HG03342 (cell line): ENCODE data around the gene TYSND1.
"Not testable (repeated sequence)": the region's sequence is repeated elsewhere in the genome, so short reads cannot be mapped to it uniquely, and the experiment has no call there.

Source experiments
- ATAC-seq: cut with Tn5 transposase; IDR thresholded peaks from one replicate; pipeline ENCODE4 v1.9.1; 2021; ENCODE audit warnings: mild to moderate bottlenecking, moderate library complexity; ENCODE audit not compliant: unreplicated experiment

The TYSND1 gene

DNA sequence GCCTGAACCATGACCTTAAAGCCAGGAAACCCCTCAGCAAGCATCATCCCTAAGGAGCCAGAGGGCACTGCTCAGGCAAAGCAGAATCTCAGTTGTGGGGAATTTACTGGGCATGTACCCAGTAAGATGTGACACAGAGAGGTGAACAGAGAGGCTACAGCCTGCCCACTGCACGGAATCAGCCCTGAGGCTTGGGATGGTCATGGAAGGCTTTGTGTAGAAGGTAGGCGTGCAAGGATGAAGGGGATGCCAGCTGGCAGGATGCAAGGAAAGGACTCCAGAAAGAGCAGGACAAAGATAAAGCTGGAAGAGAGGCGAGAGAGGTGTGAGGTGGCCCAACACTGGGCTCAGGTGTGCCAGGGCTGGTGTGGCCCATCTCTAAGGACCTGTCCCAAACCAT is 11.5 kb downstream of the TYSND1 start:
- ATAC-seq, result no peak

DNA sequence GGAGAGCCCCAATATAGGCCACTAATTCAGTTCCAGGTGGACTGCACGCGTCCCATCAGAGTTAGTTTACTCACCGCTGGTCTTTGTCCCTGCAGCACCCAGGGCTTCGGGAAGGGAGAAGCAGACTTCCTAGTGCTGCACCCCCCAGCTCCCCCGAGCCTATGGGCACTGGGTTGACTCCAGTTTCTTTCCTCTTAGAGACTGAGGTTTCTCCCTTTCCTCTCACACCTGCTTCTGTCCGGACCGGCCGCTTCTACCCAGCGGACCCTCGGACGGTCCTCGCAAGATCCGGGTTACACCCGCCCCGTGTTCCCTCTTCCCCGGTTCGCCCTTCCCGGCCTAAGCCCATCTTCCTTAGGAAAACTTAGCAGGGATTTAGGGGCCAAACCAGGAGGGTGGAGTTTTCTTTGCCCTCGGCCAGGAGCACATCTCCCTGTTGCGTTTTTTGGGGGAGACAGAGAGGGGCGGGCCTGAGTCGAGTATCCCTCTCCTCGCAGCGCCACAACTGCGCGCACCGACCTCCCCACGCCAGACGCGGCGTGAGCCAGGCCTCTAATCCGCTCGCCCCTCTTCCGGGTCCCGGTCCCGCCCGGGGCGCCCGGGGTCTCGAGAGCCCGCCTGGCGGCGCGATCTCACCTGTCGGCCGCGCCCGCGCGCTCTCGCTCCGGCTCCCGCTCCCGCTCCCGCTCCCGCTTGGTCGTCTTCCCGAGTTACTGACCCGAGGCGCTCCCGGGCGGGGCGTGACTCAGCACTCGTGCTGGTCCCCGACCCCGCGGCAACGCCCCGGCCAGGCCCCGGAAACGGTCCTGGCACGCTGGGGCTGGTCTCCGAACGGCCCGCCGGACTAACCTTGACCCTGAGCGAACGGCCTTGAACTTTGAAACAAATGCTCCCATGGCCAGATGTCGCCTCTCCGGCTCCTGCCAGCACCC is 14.1 kb downstream of the TYSND1 start, which contains the start of gene AIFM2:
TSS of gene AIFM2 (minus strand) at position 728 of the 932 bp plus-strand sequence. CDS start 8,741 bp downstream, outside the sequence.
- ATAC-seq, result peak; percentile 79

DNA sequence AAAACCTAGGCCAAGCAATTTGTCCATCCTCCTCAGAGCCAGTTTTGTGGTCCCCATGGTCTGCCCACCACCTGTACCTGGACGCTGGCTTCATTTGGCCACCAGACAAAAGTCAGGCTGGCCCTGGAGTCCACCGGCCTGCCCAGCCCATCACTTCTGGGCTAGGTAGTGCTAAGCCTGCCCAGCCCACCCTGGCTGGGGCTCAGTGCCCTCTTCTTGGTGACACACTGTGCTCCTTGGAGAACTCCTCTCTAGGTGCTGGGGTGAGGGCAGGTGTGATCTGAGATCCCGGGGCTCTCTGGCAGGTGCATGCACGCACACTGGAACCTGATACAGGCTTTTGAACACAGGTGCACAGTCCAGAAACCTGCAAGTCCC is 15.0 kb downstream of the TYSND1 start:
- no peak for ATAC-seq

DNA sequence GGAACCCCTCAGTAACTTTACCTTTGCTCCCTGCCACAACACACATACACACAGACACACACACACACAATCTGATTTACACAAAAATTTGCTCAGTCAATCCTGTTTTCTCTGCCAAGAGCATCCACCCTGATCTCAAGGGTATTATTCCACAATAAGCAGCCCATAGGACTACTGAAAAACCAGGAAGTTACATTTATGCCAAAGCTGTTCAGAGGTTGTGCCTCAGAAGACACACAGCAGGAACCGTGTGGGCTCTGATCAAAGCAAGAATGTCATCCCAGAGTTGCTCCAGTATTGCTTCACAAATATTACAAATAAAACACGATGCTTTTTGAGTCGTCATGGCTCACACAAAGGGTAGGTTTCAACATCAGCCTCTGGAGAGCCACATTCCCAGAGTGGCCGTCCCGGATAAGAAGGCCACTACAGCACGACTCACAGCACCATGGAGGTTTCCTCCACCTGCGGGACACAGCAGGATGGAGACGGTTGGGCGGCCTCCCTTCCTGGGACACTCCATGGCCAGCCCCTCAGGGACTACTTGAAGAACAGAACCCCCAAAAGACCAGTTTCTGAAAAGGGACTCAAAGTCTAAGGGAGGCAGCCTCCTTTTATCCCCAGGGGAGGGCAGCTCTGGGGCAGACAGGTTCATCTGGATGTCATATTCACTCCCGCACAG is 15.5 kb downstream of the TYSND1 start:
- no peak for ATAC-seq

DNA sequence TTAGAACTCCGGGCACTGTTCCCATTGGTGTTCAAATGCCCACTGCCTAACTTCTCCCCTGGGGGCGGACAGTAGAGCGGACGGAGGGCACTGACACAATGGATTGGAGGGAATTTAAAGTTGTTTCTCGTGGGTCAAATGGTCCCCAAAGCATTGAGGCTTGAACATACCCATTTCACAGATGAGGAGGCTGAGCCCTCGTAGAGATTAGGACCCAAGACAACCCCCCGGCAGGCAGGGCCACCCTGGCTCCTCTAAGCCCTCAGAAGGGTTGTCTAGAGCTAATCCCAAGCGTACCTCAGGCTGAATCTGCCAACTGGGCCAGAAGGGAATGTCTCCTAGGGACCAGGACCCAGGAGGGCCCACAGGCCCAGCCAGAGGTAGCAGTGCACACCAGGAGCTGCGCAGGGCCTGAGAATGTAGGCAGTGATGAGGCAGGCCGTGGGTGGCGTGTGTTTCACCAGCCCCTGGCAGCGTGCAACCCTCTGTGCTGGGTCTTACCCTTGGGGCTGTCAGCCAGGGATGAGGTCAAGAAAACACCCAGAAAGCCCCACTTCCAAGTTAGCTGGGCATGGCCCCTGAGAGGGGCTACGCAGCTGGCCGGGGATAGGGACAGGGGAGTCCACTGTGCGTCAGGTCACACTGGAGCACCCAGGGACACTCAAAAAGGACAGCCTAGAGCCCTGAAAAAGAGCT is 19.7 kb downstream of the TYSND1 start:
- ATAC-seq, result no peak

DNA sequence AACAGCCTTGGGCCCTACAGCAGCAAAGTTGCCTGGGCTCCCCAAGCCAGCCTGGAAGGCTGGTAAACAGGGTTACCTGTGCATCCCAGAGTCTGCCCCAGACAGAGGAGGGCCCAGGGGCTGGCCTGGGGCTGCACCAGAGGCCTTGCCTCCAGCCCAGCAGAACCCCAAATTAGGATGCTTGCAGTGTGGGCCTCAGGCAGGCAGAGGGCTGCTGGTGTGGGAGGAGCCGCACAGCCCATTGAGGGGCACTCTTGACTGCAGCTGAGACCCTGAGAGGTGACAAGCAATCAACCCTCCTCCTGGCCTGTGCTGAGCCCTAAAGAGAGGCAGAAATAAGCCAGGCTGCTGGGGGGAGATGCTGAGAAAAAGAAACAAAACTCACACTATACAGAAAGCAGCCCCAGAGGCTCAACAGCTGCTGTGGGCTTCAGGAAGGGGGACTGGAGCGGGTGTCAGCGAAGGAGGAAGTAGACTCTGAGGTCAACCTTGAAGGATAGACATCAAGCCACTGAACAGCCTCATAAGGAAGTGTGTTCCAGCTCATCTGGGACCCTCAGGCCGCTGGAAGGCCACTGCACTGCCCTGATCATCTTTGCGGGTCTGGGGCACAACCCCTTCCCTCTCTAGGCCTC is 20.5 kb downstream of the TYSND1 start:
- no peak for ATAC-seq

DNA sequence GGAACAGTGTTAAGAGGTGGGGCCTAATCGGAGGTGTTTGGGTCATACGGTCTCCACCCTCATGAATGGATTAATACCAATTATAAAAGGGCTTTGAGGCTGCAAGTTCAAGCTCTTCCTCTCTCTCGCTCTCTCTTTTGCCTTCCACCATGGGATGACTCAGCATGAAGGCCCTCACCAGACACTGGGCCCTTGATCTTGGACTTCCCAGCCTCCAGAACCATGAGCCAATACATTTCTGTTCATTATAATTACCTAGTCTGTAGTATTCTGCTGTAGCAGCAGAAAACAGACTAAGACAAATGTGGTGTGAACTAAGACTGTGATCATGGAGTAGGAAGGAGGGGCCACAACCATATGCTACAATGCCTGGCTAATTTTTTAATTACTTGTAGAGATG is 21.6 kb downstream of the TYSND1 start:
- no peak for ATAC-seq

DNA sequence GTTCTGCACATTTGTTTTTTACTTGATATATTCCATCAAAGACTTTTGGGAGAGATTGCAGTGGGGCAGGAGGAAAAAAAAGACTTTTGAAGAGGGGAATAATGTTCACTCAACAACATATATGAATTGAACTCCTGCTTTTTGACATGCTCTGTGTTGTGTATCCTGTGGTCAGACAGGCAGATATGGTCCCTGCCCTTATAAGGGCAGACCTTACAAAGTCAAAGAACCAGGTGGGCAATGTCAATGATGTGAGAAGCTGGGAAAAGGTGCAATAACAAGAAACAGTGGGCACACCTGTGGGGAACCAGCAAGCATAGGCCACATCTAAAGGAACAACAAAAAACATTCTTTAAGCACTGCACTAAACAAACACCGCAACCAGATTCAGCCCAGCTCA is 22.1 kb downstream of the TYSND1 start:
- no peak for ATAC-seq

DNA sequence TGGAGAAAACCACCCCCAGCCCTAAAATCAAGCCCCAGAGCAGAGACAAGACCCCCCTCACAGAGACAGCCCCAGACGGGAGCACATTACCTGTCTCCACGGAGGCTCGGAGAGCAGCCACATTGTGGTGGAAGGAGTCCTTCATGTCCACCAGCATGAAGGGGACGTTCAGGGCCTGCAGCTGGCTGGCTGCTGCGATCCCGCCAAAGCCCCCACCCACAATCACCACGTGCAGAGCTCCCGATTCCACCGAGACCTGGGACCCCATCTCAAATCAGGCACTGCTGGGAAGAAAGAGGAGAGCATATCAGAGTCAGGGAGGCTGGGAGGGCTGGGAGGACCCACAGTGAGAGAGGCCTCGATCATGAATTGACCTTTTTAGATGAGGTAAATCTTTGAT is 22.7 kb downstream of the TYSND1 start:
- ATAC-seq, result no peak

DNA sequence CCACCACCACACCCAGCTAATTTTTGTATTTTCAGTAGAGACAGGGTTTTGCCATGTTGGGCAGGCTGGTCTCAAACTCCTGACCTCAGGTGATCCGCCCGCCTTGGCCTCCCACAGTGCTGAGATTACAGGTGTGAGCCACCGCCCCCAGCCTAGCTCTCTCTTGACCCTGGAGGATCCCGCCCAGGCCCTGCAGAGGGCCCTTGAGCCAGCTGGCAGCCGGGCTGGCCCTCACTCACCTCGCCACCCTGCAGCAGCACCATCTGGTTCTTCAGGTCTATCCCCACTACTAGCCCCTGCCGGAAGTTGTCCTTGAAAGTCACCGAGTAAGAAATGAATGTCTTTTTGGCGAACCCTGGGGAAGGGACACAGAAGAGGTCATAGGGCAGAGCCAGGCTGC is 23.3 kb downstream of the TYSND1 start:
- ATAC-seq, result not testable (repeated sequence)

DNA sequence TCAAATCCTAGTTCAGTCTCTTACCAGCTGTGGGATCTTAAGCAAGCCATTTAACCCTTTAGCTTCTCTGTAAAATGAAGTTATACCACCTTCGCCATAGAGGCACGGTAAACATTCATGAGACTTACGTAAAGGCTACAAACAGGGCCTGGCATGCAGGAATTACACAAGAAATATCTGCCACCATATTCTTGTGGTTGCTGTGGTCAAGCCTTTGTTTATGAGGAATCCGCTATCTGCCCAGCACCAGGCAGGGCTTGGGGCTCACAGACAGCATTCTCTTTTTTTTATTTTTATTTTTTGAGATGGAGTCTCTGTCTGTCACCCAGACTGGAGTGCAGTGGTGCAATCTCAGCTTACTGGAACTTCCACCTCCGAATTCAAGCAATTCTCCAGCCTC is 23.8 kb downstream of the TYSND1 start:
- no peak for ATAC-seq

DNA sequence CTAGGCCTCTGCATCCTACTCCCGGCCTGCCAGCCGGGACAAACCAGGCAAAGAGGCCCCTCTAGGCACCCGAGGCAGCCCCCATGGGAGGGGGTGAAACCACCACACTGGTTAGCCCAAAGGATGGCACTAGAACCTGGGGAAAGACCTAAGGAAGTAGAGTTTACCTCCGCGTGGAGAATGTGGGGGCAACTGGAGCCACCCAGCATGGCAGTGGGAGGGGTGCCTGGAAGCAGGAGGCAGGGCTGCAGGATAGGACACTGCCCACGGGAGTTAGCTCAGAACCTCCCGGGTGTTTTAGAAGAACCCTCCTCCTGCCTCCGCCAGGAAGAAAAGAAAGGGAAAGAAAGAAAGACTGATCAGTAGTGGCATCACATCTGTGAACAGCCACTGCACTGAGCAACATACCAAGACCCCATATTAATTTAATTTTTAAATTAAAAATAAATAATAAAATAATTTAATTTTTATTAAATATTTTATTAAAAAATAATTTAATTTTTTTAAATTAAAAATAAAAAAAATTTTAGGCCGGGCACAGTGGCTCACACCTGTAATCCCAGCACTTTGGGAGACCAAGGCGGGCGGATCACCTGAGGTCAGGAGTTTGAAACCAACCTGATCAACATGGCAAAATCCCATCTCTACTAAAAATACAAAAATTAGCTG is 25.1 kb downstream of the TYSND1 start:
- no peak for ATAC-seq

DNA sequence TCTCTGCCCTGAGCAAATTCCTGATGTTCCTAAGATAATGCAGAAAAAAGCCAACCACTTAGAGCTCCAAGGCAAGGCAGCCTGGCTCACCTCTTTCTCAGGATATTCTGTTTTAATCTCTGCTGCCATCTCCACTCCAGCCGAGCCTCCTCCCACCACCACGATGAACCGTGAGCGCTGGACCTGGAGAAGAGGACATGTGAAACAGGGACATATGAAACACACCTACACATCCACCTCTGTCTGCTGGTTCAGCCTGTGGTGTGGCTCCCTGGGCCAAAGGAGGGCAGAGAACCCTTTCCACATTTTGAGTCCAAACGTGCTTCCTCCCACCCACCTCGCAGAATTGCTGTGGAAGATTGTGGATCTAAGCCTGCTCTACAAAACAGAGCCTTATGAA is 26.1 kb downstream of the TYSND1 start:
- no peak for ATAC-seq

DNA sequence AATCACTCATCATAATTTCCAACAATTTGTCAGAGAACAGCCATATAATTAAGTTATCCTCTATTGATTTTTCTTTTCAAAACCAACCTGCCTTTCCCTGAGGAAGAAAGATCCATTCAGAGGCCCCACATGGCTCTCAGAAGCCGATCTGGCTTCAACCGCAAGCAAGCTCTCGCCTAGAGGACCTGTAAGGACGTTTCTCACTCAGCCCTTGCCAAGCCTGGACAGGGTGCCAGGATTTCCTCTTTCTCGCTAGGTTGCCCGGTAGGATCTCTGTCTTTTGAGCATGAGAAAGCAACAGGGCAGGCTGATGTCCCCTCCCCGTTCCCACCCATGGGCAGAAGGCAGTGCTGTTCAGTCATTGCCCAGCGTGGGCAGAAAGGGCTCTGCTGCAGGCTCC is 26.9 kb downstream of the TYSND1 start:
- no peak for ATAC-seq

DNA sequence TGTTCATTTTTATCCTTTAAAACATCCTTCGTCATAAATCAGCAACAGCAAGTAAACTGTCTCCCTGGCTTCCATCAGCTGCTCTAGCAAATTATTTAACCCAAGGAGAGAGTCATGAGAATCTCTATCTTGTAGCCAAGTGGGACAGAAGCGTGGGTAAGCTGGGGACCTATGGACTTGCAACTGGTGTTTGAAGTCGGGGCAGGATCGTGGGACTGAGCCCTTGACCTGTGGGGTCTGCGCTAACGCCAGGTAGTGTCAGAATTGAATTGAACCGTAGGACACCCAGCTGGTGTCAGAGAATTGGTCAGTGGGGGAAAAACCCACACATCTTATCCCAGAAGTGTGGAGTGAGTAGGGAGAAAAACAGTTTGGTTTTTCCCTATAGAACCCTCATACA is 27.3 kb downstream of the TYSND1 start:
- no peak for ATAC-seq

DNA sequence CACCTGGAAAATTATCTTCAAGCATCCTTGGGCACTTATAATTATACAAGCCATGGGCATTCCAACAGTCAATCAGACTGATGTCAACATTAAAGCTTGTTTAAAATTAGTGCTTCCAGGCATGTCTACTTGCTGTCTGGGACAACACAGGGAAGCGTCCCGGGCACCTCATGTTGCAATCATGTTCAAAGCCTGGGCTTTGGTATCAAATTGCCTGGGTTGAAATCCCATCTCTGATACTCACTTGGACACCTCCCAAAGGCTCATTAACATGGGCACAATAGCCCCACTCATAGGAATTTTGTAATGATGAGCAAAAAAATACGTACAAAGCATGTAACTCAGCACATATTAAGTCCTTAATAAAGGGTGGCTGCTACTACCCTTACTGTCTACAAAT is 28.3 kb downstream of the TYSND1 start:
- ATAC-seq, result no peak

DNA sequence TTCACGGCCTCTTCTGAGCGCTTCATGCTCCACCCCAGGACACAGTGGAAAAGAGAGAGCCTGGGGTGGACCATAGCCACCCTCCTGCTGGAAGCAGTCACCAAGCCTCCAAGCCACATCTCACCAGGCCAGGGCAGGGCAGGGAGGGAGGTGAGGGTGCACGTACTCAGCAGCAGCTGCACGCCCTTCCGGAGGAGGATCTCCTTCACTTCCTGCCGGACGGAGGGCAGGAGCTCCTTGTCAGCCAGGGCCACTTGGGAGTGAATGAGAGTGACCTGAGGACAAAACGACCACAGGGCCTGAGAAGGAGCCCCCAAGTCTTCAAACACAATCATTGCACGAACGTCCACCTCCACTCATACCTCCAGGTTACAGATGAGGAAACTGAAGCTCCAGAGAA is 28.9 kb downstream of the TYSND1 start:
- ATAC-seq, result no peak

DNA sequence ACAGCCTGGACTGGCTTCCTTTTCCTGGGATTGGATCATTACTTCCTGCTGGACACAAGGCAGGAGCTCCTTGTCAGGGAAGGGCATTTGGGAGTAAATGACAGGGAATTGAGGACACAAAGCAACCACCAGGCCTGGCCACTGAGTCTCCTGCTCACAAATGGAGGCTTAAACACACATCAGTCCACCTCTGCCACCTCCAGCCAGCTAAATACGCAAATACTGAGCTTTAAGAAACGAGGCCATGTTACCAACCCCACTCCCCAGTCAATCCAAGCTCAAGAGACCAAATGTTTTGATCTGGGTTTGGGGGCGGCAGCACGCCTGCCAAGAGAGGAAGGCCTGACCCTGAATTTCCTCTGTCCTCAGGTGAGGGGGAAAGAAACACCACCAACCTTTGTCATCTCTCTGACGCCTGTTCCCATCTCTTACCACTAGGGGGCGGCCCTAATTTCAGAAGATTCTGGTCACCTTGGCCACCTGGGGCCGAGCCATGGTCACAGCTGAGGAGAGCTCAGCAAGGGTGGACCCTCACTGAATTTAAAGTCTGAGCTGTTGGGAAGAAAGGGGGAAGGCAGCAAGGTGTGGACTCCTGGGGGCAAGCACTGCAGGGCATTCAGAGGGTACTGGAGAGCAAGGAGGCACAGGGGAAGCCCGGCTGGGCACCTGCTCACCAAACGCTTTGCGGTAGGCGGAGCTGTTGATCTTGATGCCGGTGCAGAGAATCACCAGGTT is 30.4 kb downstream of the TYSND1 start:
- ATAC-seq, result no peak

DNA sequence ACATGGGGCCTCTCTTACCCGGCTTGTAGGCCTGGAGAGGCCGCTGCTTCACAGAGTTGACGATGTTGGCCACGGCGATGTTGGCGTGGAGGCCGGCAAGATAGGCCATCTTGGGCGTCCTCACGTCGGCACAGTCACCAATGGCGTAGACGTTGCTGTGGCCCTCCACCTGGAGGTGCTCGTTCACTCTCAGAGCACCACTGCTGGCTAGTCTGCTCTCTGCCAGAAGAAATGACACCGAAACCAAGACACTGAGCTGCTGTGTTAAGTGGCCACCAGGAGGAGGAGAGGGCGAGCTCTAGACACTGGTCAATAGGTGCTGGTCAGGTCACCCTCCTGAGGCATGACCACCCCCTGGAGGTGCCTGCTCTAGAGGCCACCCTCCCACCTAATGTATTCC is 31.6 kb downstream of the TYSND1 start:
- ATAC-seq, result no peak

DNA sequence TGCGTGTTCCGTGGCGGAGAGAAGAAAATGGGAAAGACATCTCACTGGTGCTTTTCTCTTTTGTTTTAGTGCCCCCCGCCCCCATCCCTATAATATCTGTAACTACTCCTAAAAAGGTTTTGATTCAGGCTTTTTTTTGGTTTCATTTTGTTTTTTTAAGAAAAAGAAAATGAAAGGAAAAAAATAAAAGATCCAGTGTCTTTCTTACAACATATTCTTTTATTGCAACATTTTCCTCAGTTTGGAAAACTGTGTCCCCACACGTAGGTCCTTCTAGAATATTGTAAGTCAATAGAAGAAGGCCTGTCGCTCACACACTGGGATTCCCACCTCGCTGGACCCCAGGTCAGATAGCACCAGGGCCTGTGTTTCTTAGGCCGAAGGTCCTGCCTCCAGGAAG is 34.4 kb downstream of the TYSND1 start:
- no peak for ATAC-seq
